Calu3 (cell line): ENCODE results near the gene MARCHF10. TPM values are rescaled to one million over a fixed set of nuclear protein-coding genes. Genes with fewer than 3 reads are reported as not detected.

ENCODE experiments used
- BruUV-seq: library from RNA; stranded (reverse); fragments of 400-500 nt; replicated peaks from 2 replicates; lab custom pipeline; 2021; lab: Mats Ljungman, UMichigan
- CTCF ChIA-PET: fragments of 300-600 bp; sonication (Branson Sonifier 250); formaldehyde crosslinking; loops from one replicate; lab custom pipeline; 2022; ENCODE audit warnings: antibody characterized with exemption; lab: Charles Lee
- DNase-seq: peaks from one replicate; pipeline ENCODE4 v3.0.0; 2022
- H3K27ac Mint-ChIP-seq: one replicate; pipeline ENCODE4 v1.8.0; 2022; ENCODE audit warnings: mixed read lengths; ENCODE audit not compliant: unreplicated experiment
- H3K27me3 Mint-ChIP-seq: one replicate; pipeline ENCODE4 v1.8.0; 2022; ENCODE audit warnings: mixed read lengths; ENCODE audit not compliant: unreplicated experiment
- H3K36me3 Mint-ChIP-seq: one replicate; pipeline ENCODE4 v1.8.0; 2022; ENCODE audit warnings: mild to moderate bottlenecking, moderate library complexity, mixed read lengths; ENCODE audit not compliant: insufficient read depth, unreplicated experiment
- H3K4me1 Mint-ChIP-seq: one replicate; pipeline ENCODE4 v1.8.0; 2022; ENCODE audit warnings: mild to moderate bottlenecking, low read depth, mixed read lengths; ENCODE audit not compliant: unreplicated experiment
- H3K4me3 Mint-ChIP-seq: one replicate; pipeline ENCODE4 v1.8.0; 2022; ENCODE audit warnings: mild to moderate bottlenecking, low read depth, moderate library complexity, mixed read lengths; ENCODE audit not compliant: unreplicated experiment
- H3K9me3 Mint-ChIP-seq: one replicate; pipeline ENCODE4 v1.8.0; 2022; ENCODE audit warnings: low read depth, mixed read lengths; ENCODE audit not compliant: unreplicated experiment
- CTCF ChIP-seq: fragments of 200-600 bp; IDR thresholded peaks from one replicate; pipeline ENCODE4 v1.8.0; 2022; ENCODE audit warnings: antibody characterized with exemption; ENCODE audit not compliant: unreplicated experiment
- intact Hi-C: fragments of 100-400 bp; cut with micrococcal nuclease; formaldehyde crosslinking; loops from one replicate; pipeline ENCODE4 v1.10.0; 2022; ENCODE audit not compliant: unreplicated experiment
- total RNA-seq: library from RNA; stranded (reverse); gene quantifications from 2 replicates; pipeline ENCODE4 v1.2.3, GENCODE V29; 2022

The MARCHF10 gene
- total RNA-seq, 1 experiment from 2014 or later: not detected

GRCh38 chr17:62727916-62728672, 80.0 kb downstream of the MARCHF10 start:
- no peak for TF ChIP-seq CTCF
- peaks cover 10% of the 10 kb centered on the region for H3K4me1 Mint-ChIP-seq
- no peak for DNase-seq
- CTCF ChIA-PET: no interaction called here
- H3K4me3 Mint-ChIP-seq: no peak overlapping the region
- no peaks in the 10 kb centered on the region for H3K27me3 Mint-ChIP-seq
- no TSS peak for BruUV-seq
- H3K9me3 Mint-ChIP-seq: no peaks in the 10 kb centered on the region
- no peaks in the 10 kb centered on the region for H3K36me3 Mint-ChIP-seq
- intact Hi-C loops: no loop called here
- H3K27ac Mint-ChIP-seq: no peak overlapping the region

- H3K4me3 Mint-ChIP-seq: no peak overlapping the region
- no peaks in the 10 kb centered on the region for H3K36me3 Mint-ChIP-seq
- H3K27ac Mint-ChIP-seq: peak overlapping the region; percentile 39
- H3K9me3 Mint-ChIP-seq: no peaks in the 10 kb centered on the region
- BruUV-seq: no TSS peak
- peaks cover 10% of the 10 kb centered on the region for H3K4me1 Mint-ChIP-seq
- intact Hi-C loops: no loop called here
- H3K27me3 Mint-ChIP-seq: no peaks in the 10 kb centered on the region
- TF ChIP-seq CTCF: no peak
- peak; percentile 12 for DNase-seq
- CTCF ChIA-PET: interaction anchor here (0.6 kb wide), 1 partner anchor 1038 kb away, joined by 3 read pairs; no protein-coding TSS in a partner anchor
Observed at GRCh38 chr17:62725791-62726249, 82.3 kb downstream of the MARCHF10 start.

DNA sequence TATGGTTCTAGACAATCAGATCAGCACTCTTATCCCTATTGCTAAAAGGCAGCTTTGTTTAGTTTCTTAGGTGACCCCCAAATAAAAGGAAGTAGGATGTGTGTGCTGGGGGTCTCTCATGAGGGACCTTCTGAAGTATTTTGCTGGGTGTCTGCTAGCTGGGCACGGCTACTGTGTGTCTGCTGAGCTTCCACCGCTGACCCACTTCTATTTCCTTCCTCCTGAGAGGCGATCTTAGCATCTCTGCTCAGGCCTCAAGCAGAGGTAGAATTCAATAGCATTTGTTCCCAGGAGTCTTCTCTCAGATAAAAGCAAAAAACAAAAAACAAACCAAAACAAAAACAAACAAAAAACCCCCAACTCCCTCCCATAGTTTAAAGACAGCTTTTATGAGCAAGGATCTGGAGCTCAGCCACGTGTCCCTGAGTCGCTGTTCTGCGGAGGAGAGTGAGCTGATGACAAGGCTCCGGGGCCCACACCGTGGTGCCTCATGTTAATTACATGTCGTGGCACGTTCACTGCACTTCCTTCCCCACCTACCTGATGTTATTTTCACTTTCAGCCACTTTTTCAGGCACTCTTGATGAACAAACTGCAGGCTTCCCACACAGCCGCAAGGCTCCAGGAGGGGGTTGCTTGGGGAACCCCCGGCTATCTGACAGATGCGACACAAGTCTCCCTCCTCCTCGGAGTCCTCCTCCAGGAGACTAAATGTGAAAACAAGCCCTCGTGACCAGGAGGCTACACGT, 83.5 kb downstream of the MARCHF10 start:
- Mint-ChIP-seq H3K4me1 (peaks cover 16% of the 10 kb centered on the region), H3K27ac (no peak overlapping the region), H3K4me3 (no peak overlapping the region), H3K36me3 (no peaks in the 10 kb centered on the region), H3K27me3 (no peaks in the 10 kb centered on the region), H3K9me3 (no peaks in the 10 kb centered on the region)
- BruUV-seq: no TSS peak
- no peak for TF ChIP-seq CTCF
- CTCF ChIA-PET: no interaction called here
- intact Hi-C loops: no loop called here
- DNase-seq: no peak

GRCh38 chr17:62723842-62724241, 84.3 kb downstream of the MARCHF10 start:
- no peak overlapping the region for H3K4me3 Mint-ChIP-seq
- no TSS peak for BruUV-seq

More at GRCh38 chr17:62723842-62724241, 84.3 kb downstream of the MARCHF10 start:
- Mint-ChIP-seq H3K36me3 (no peaks in the 10 kb centered on the region), H3K27ac (no peak overlapping the region), H3K4me1 (peaks cover 17% of the 10 kb centered on the region), H3K9me3 (no peaks in the 10 kb centered on the region), H3K27me3 (peaks cover 5% of the 10 kb centered on the region)
- CTCF ChIA-PET: no interaction called here
- TF ChIP-seq CTCF: no peak
- DNase-seq: no peak
- intact Hi-C loops: no loop called here
